Astrocyte of the spinal cord (primary cell): ENCODE results near the gene DPP4.

Experiments
- DNase-seq: peaks from one replicate; pipeline ENCODE4 v3.0.0; 2011; ENCODE audit warnings: low read depth, low spot score
- H3K4me3 ChIP-seq: 2 replicates; pipeline ENCODE4 v1.5.1; 2011; ENCODE audit warnings: low read depth, mild to moderate bottlenecking, low read length, moderate library complexity
- CTCF ChIP-seq: IDR thresholded peaks from 2 replicates; pipeline ENCODE4 v1.5.1; 2012; ENCODE audit warnings: low read depth, mild to moderate bottlenecking, low read length, inconsistent platforms
- in situ Hi-C: cut with HindIII; loops from 2 replicates; pipeline ENCODE4 v1.10.0; 2017; ENCODE audit warnings: low sequenced_read_pairs

The DPP4 gene

GRCh38 chr2:162073888-162074631 lies at the start of gene DPP4:
Gene DPP4, minus strand, starts transcription at chr2:162074215. Its CDS starts 234 bp downstream, at chr2:162073981.
- DNase-seq = no peak
- TF ChIP-seq CTCF = no peak
- in situ Hi-C loops = no loop called here
- H3K4me3 ChIP-seq = peak within 1 kb of the TSS; percentile 39

- in situ Hi-C loops = no loop called here
- H3K4me3 ChIP-seq = no peak overlapping the region
- peak; percentile 74 for DNase-seq
- TF ChIP-seq CTCF = no peak
These were observed 44.4 kb upstream of the DPP4 start for GRCh38 chr2:162118166-162119031.

- in situ Hi-C loops = no loop called here
- no peak for DNase-seq
- H3K4me3 ChIP-seq = no peak overlapping the region
- no peak for TF ChIP-seq CTCF
These were observed 42.3 kb upstream of the DPP4 start for GRCh38 chr2:162116352-162116751.

GRCh38 chr2:162115076-162115475 lies 41.1 kb upstream of the DPP4 start:
- in situ Hi-C loops = no loop called here
- DNase-seq = no peak
- no peak for TF ChIP-seq CTCF
- no peak overlapping the region for H3K4me3 ChIP-seq

- no peak overlapping the region for H3K4me3 ChIP-seq
- no peak for TF ChIP-seq CTCF
- DNase-seq = peak; percentile 64
- in situ Hi-C loops = no loop called here
These were observed 40.3 kb upstream of the DPP4 start for GRCh38 chr2:162114271-162114670.

GRCh38 chr2:162113776-162114168 lies 39.8 kb upstream of the DPP4 start:
- H3K4me3 ChIP-seq = no peak overlapping the region
- no peak for TF ChIP-seq CTCF
- peak; percentile 53 for DNase-seq
- in situ Hi-C loops = no loop called here
